ENCODE measurements around the gene TRIM46.

- TF ChIP-seq CTCF (IDR thresholded peaks at IDR 0.05) (peak; percentile 98), ZFX (IDR thresholded peaks at IDR 0.05; ENCODE audit: borderline replicate concordance) (no peak)
Observed at GRCh38 chr1:155167166-155168104, 6.2 kb upstream of the TRIM46 start.
